ENCODE measurements around the gene DPH3.

The DPH3 gene

DNA sequence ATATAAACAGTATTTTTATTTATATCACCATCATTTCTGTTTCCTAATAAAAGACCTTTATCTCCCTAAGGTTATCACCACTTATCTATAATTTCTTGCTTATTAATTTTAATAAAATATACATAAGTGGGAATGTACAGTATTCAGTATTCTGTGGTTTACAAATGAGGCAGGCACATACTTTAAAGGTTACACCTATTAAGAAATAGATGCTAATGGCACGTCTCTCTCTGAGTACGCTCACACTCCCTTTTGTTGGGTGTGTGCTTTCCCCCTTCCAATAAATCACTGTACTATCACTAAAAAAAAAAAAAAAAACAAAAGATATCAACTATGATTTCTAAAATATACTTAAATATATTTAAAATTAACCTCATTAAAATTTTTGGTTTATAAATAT lies 9.1 kb upstream of the DPH3 start:
- H3K4me1 ChIP-seq (ENCODE audit: control insufficient read depth, insufficient read depth, low read length, poor library complexity, severe bottlenecking) = no peaks in the 10 kb centered on the region
- peaks cover 52% of the 10 kb centered on the region for H3K36me3 ChIP-seq (ENCODE audit: control insufficient read depth, insufficient read depth, low read length)
- no peaks in the 10 kb centered on the region for H3K9me3 ChIP-seq (ENCODE audit: control insufficient read depth, low read length)
- no peak overlapping the region for H3K4me3 ChIP-seq (ENCODE audit: extremely low read depth, insufficient read depth, low read length, poor library complexity, severe bottlenecking)
- no peak overlapping the region for H3K27ac ChIP-seq (ENCODE audit: low read depth, low read length, severe bottlenecking)
- WGBS, 2 experiments (ENCODE audit: insufficient coverage in 2 of 2) = no CpG with 5 or more reads among the region's 2 CpGs

DNA sequence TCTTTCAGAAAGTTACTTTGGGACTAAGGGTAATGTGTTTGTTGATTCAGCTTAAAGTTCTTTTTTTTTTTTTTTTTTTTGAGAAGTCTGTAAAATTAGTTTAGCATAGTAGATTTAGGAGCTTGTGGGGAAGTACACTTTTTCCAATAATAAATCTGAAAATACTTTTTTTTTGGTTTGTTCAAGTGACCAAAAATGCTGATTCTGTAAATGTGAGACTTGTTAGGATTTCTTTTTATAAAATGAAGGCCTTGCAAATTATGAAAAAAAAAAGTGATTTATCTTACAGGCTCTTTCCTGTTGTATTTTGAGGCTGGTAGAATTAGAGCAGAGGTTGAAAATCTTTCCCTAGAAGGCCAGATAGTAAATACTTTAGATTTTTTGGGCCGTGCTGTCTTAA lies 7.8 kb upstream of the DPH3 start:
- Histone ChIP-seq H3K9me3 (ENCODE audit: control insufficient read depth, low read length) (no peaks in the 10 kb centered on the region), H3K4me1 (ENCODE audit: control insufficient read depth, insufficient read depth, low read length, poor library complexity, severe bottlenecking) (no peaks in the 10 kb centered on the region), H3K4me3 (ENCODE audit: extremely low read depth, insufficient read depth, low read length, poor library complexity, severe bottlenecking) (no peak overlapping the region), H3K36me3 (ENCODE audit: control insufficient read depth, insufficient read depth, low read length) (peaks cover 48% of the 10 kb centered on the region), H3K27ac (ENCODE audit: low read depth, low read length, severe bottlenecking) (no peak overlapping the region)
- no CpG with 5 or more reads among the region's 1 CpG for WGBS, 2 experiments (ENCODE audit: insufficient coverage in 2 of 2)

DNA sequence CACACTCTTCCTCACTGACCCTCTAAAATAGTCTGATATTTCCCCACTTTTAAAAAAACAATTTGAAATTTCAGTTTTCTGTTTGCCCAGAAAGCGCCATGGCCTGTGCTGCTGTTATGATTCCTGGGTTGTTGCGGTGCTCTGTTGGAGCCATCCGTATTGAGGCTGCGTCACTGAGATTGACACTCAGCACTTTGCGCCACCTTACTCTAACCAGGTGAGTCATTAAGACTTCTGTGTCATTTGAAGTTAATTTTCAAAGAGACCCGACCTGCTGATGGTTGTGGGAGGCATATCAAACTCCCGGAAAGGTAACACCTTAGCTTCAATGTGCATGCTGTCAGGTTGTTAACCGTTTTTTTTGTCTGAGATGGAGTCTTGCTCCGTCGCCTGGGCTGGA lies 6.1 kb upstream of the DPH3 start:
- 92 to 93% methylated on average over 8 to 10 of the region's 10 CpGs for WGBS, 2 experiments (ENCODE audit: insufficient coverage in 2 of 2)
- H3K36me3 ChIP-seq (ENCODE audit: control insufficient read depth, insufficient read depth, low read length) = peaks cover 42% of the 10 kb centered on the region
- H3K4me3 ChIP-seq (ENCODE audit: extremely low read depth, insufficient read depth, low read length, poor library complexity, severe bottlenecking) = no peak overlapping the region
- H3K27ac ChIP-seq (ENCODE audit: low read depth, low read length, severe bottlenecking) = no peak overlapping the region
- peaks cover 3% of the 10 kb centered on the region for H3K4me1 ChIP-seq (ENCODE audit: control insufficient read depth, insufficient read depth, low read length, poor library complexity, severe bottlenecking)
- no peaks in the 10 kb centered on the region for H3K9me3 ChIP-seq (ENCODE audit: control insufficient read depth, low read length)

DNA sequence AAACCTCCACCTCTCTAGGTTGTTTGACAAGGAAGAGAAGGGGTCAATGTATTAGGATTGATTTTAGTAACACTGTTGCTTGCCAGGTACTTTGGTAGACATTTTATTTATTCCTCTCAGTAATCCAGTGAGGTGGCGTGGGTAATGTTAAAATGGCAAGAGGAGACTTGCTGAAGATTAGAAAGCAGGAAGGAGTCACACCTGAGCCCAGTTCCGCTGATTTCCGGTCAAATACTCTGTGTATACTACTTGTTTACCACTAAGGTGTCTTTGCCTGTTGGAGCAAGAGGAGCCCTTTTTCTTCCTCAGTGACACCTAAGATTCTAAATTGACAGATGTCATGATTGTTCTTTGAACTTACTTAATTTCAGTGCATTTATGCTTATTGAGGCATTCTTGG lies 2.0 kb upstream of the DPH3 start:
- WGBS, 2 experiments (ENCODE audit: insufficient coverage in 2 of 2) = 92 to 94% methylated on average over 2 of the region's 3 CpGs
- Histone ChIP-seq H3K4me1 (ENCODE audit: control insufficient read depth, insufficient read depth, low read length, poor library complexity, severe bottlenecking) (peaks cover 3% of the 10 kb centered on the region), H3K36me3 (ENCODE audit: control insufficient read depth, insufficient read depth, low read length) (peaks cover 26% of the 10 kb centered on the region), H3K4me3 (ENCODE audit: extremely low read depth, insufficient read depth, low read length, poor library complexity, severe bottlenecking) (no peak overlapping the region), H3K27ac (ENCODE audit: low read depth, low read length, severe bottlenecking) (no peak overlapping the region), H3K9me3 (ENCODE audit: control insufficient read depth, low read length) (no peaks in the 10 kb centered on the region)

DNA sequence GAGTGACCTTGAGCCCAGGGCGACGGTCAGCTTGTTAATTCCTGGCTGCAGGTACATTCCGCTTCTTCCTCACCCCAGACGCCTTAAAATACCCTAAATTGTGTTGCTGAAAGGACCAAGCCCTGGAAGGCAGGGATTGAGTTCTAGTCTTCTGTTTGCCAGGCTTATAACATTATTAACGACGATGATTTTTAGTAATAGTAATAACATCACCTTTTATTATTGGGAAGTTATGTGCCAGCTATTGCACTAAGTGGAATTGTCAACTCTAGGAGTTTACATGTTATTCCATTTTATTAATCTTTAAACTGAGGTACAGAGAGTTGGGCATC lies 678 bp upstream of the DPH3 start:
- peaks cover 3% of the 10 kb centered on the region for H3K4me1 ChIP-seq (ENCODE audit: control insufficient read depth, insufficient read depth, low read length, poor library complexity, severe bottlenecking)
- H3K9me3 ChIP-seq (ENCODE audit: control insufficient read depth, low read length) = no peaks in the 10 kb centered on the region
- H3K27ac ChIP-seq (ENCODE audit: low read depth, low read length, severe bottlenecking) = peak overlapping the region; percentile 91
- H3K4me3 ChIP-seq (ENCODE audit: extremely low read depth, insufficient read depth, low read length, poor library complexity, severe bottlenecking) = peak overlapping the region; percentile 81
- no CpG with 5 or more reads among the region's 6 CpGs for WGBS, 2 experiments (ENCODE audit: insufficient coverage in 2 of 2)
- H3K36me3 ChIP-seq (ENCODE audit: control insufficient read depth, insufficient read depth, low read length) = peaks cover 26% of the 10 kb centered on the region

DNA sequence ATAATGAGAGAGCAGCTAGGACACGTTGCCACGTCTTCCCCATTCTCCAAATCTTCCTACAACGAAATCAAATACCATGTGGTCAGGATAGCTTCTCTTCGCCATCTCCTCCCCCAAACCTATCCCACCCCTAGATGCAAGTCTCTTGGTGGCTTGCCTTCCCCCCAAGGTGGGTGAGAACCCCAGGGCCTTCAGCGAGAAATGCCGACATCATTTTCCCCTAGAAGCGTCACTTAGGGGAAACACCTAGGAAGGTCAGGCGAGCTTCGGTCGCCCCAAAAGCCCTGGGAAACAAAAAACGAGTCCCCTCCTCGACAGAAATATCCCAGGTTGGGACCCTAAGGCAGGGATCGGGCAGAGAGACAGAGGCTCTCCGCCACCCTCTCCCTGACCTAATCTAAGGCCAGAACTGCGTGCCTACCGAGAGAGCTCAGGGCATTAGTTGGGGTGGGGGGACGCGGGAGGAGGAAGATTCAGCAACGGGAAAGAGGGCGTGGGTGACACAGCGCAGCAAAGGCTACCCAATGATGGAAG lies 502 bp downstream of the DPH3 start:
- peak overlapping the region; percentile 81 for H3K4me3 ChIP-seq (ENCODE audit: extremely low read depth, insufficient read depth, low read length, poor library complexity, severe bottlenecking)
- H3K4me1 ChIP-seq (ENCODE audit: control insufficient read depth, insufficient read depth, low read length, poor library complexity, severe bottlenecking) = peaks cover 3% of the 10 kb centered on the region
- peaks cover 29% of the 10 kb centered on the region for H3K36me3 ChIP-seq (ENCODE audit: control insufficient read depth, insufficient read depth, low read length)
- 0 to 2% methylated on average over 14 to 16 of the region's 21 CpGs for WGBS, 2 experiments (ENCODE audit: insufficient coverage in 2 of 2)
- H3K27ac ChIP-seq (ENCODE audit: low read depth, low read length, severe bottlenecking) = peak overlapping the region; percentile 66
- H3K9me3 ChIP-seq (ENCODE audit: control insufficient read depth, low read length) = no peaks in the 10 kb centered on the region

DNA sequence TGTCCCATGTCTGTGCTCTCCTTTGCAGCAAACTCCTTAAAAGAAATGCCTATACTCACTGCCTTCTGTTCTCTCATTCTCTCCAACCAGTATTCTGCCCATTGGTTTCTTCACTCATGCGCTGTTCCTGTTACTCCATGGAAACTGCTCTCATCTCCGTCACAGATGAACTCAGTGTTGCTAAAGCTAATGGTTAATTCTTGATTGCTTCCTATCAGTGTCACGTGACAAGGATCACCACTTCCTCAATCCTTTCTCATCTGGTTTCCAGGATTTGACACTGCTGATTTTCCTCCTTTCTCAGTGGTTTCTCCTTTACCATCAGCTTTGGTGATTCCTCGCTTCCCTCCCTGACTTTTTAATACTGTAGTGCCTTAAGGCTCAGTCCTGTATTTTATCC lies 2.6 kb downstream of the DPH3 start:
- 72 to 74% methylated on average over 4 of the region's 4 CpGs for WGBS, 2 experiments (ENCODE audit: insufficient coverage in 2 of 2)
- Histone ChIP-seq H3K4me1 (ENCODE audit: control insufficient read depth, insufficient read depth, low read length, poor library complexity, severe bottlenecking) (peaks cover 2% of the 10 kb centered on the region), H3K4me3 (ENCODE audit: extremely low read depth, insufficient read depth, low read length, poor library complexity, severe bottlenecking) (no peak overlapping the region), H3K27ac (ENCODE audit: low read depth, low read length, severe bottlenecking) (no peak overlapping the region), H3K36me3 (ENCODE audit: control insufficient read depth, insufficient read depth, low read length) (peaks cover 35% of the 10 kb centered on the region), H3K9me3 (ENCODE audit: control insufficient read depth, low read length) (no peaks in the 10 kb centered on the region)

DNA sequence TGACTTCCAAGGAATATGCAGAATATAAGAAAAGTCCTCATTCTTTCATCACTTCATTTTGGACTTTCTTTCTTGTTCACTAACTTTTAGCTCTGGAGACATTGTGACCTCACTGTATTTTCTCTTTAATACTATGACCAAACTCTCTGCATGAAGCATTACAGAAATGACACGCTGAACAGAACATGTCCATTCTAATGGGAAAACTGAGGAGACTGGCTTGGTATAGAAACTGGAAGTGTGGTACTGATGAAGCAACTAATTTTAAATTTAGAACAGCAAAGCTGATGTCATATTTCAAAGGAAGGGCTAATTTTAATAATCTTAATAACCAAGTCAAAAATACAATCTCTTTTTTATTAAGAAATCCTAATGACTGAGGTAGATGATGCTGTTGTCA lies 4.7 kb downstream of the DPH3 start:
- Histone ChIP-seq H3K9me3 (ENCODE audit: control insufficient read depth, low read length) (no peaks in the 10 kb centered on the region), H3K4me1 (ENCODE audit: control insufficient read depth, insufficient read depth, low read length, poor library complexity, severe bottlenecking) (no peaks in the 10 kb centered on the region), H3K27ac (ENCODE audit: low read depth, low read length, severe bottlenecking) (no peak overlapping the region), H3K4me3 (ENCODE audit: extremely low read depth, insufficient read depth, low read length, poor library complexity, severe bottlenecking) (no peak overlapping the region), H3K36me3 (ENCODE audit: control insufficient read depth, insufficient read depth, low read length) (peaks cover 35% of the 10 kb centered on the region)
- no CpG with 5 or more reads among the region's 1 CpG for WGBS, 2 experiments (ENCODE audit: insufficient coverage in 2 of 2)

DNA sequence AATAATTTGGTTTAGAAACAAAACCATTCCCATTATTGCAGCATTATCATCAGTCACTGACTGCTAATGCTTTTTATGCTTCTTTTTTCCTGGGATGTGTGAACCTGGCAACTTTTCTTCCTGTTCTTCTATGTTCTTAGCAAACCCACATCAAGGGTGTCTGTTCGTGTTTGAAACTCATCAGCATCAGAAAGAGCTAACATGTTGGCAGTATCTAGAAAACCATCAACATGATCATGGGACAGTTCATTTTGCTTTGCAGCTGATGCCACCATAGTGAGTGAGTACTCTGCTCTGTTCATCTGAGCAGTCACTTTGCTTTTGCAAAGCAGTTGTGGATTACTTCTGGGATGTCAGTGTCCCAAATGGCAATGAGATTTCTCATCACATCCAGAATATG lies 5.9 kb downstream of the DPH3 start:
- peaks cover 35% of the 10 kb centered on the region for H3K36me3 ChIP-seq (ENCODE audit: control insufficient read depth, insufficient read depth, low read length)
- H3K9me3 ChIP-seq (ENCODE audit: control insufficient read depth, low read length) = no peaks in the 10 kb centered on the region
- H3K4me3 ChIP-seq (ENCODE audit: extremely low read depth, insufficient read depth, low read length, poor library complexity, severe bottlenecking) = no peak overlapping the region
- no peak overlapping the region for H3K27ac ChIP-seq (ENCODE audit: low read depth, low read length, severe bottlenecking)
- no peaks in the 10 kb centered on the region for H3K4me1 ChIP-seq (ENCODE audit: control insufficient read depth, insufficient read depth, low read length, poor library complexity, severe bottlenecking)
- 83 to 100% methylated on average over 1 of the region's 1 CpG for WGBS, 2 experiments (ENCODE audit: insufficient coverage in 2 of 2)

DNA sequence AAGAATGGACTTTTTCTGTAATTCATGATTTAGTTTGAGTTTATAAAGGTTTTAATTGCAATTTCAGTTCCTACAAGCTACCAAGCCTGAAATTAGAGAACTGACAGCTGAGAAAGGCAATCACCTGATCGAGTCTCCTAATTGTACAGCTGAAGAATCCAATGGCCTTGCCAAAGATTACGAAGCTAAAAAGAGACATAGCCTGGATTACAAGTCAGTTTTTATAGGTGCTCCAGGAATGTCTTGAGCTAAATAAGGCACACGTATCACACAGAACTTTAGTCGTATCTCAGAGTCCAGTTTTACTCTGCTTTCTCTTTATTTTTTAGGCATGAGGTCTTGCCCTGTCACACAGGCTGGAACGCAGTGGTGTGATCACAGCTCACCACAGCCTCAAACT lies 6.6 kb downstream of the DPH3 start:
- Histone ChIP-seq H3K4me1 (ENCODE audit: control insufficient read depth, insufficient read depth, low read length, poor library complexity, severe bottlenecking) (no peaks in the 10 kb centered on the region), H3K27ac (ENCODE audit: low read depth, low read length, severe bottlenecking) (no peak overlapping the region)
- WGBS, 2 experiments (ENCODE audit: insufficient coverage in 2 of 2) = 87 to 91% methylated on average over 5 of the region's 5 CpGs

DNA sequence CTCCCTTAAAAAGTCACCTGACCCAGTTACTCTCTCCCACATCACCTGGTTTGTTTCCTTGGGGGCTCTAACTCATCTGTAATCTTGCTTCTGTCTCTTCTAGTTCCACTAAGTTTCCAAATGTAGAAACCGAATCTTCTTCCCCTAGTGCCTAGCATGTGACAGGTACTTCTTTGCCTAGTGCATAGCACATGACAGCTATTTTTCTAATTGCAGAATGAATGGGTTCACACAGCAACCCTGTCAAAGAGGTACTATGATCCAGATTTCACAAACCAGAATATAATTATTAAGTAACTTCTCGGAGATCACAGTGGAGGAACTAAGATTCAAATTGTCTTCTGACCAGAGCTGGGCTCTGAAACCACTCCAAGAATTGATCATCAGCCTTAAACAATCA lies 7.4 kb downstream of the DPH3 start:
- WGBS, 2 experiments (ENCODE audit: insufficient coverage in 2 of 2) = 92 to 100% methylated on average over 2 of the region's 2 CpGs
- Histone ChIP-seq H3K4me1 (ENCODE audit: control insufficient read depth, insufficient read depth, low read length, poor library complexity, severe bottlenecking) (no peaks in the 10 kb centered on the region), H3K4me3 (ENCODE audit: extremely low read depth, insufficient read depth, low read length, poor library complexity, severe bottlenecking) (no peak overlapping the region), H3K27ac (ENCODE audit: low read depth, low read length, severe bottlenecking) (no peak overlapping the region), H3K9me3 (ENCODE audit: control insufficient read depth, low read length) (no peaks in the 10 kb centered on the region), H3K36me3 (ENCODE audit: control insufficient read depth, insufficient read depth, low read length) (peaks cover 35% of the 10 kb centered on the region)

More for the DNA sequence above, 6.6 kb downstream of the DPH3 start:
- Histone ChIP-seq H3K4me3 (ENCODE audit: extremely low read depth, insufficient read depth, low read length, poor library complexity, severe bottlenecking) (no peak overlapping the region), H3K9me3 (ENCODE audit: control insufficient read depth, low read length) (no peaks in the 10 kb centered on the region), H3K36me3 (ENCODE audit: control insufficient read depth, insufficient read depth, low read length) (peaks cover 35% of the 10 kb centered on the region)
